HUES6 (cell line): ENCODE results near the gene IDS.
"Not testable (repeated sequence)": the region's sequence is repeated elsewhere in the genome, so short reads cannot be mapped to it uniquely, and the experiment has no call there.

Experiments used
- H3K27ac ChIP-seq: 2 replicates; pipeline ENCODE4 v1.7.0; 2013; ENCODE audit warnings: low read depth, mild to moderate bottlenecking, low read length, inconsistent platforms
- H3K27me3 ChIP-seq: 2 replicates; pipeline ENCODE4 v1.6.1; 2013; ENCODE audit warnings: low read length; ENCODE audit not compliant: control insufficient read depth, insufficient read depth
- H3K36me3 ChIP-seq: 2 replicates; pipeline ENCODE4 v1.6.1; 2013; ENCODE audit warnings: low read length; ENCODE audit not compliant: control insufficient read depth, insufficient read depth
- H3K4me1 ChIP-seq: 2 replicates; pipeline ENCODE4 v1.6.1; 2013; ENCODE audit warnings: low read length; ENCODE audit not compliant: control insufficient read depth, insufficient read depth
- H3K4me3 ChIP-seq: 2 replicates; pipeline ENCODE4 v1.5.1; 2013; ENCODE audit warnings: low read depth, low read length
- H3K9ac ChIP-seq: one replicate; pipeline ENCODE4 v1.6.1; 2013; ENCODE audit warnings: mild to moderate bottlenecking, low read length
- H3K9me3 ChIP-seq: 2 replicates; pipeline ENCODE4 v1.6.1; 2013; ENCODE audit warnings: low read depth, low read length; ENCODE audit not compliant: control insufficient read depth, insufficient read depth

The IDS gene

DNA sequence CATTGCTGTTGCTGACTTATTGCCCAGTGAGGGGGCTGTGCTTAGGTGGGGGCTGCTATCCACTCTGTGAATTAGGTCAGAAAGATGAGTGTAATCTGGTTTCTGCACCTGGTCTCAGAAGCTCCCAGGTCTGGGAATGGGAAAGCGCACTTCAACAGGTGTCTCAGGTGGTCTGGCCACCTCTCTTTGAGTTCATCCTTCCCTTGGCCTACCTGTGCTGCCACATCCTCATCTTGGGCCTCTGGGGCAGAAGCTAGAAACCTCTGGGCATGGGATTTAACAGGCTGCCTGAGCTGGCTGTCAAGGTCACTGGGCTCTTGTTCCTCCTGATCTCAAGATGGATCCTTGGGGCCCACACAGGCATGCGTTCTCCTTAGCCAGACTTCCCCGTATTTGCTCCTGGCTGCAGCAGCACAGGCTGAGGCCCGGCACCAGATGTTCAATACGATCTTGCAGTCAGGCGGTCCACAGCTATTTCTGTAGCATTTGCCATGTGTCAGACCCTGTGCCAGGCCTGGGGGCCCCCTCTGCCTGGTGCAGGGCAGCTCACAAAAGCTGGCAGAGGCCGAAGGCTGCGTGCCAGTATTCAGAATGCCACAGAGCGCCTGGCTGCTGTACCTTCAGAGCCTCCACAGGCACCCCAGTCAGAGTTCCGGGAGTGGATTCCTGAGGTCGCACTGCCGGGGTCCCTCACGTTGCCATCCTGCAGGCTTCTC is 21.4 kb upstream of the IDS start:
- not testable (repeated sequence) for H3K4me1 ChIP-seq, H3K9me3 ChIP-seq, H3K27me3 ChIP-seq, H3K9ac ChIP-seq, H3K36me3 ChIP-seq, H3K4me3 ChIP-seq
- H3K27ac ChIP-seq: peak overlapping the region; percentile 65; the same call in 1 of the 2 replicates

DNA sequence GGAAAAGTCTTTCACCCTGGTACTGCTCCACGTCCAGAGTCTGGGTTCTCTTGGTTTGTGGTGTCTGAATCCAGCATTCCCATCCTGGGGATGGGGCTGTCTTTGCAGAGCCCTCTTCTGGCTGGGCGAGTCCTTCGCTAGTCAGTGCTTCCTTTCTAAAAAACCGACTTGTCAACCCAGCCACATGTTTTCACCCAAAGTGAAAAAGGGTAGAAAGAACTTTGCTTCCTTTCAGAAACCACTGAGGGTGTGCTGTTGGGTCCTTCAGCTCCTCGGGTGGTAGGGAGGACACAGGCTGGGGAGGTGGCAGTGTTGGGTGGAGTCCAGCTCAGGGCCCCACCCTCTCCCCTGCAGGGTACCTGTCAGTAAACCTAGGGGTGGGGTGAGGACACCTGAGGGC is 20.8 kb upstream of the IDS start:
- H3K27me3 ChIP-seq, H3K9me3 ChIP-seq, H3K4me1 ChIP-seq, H3K36me3 ChIP-seq, H3K4me3 ChIP-seq: not testable (repeated sequence)
- Histone ChIP-seq H3K27ac (peak overlapping the region; percentile 65; the same call in 1 of the 2 replicates), H3K9ac (peak overlapping the region; percentile 55)

DNA sequence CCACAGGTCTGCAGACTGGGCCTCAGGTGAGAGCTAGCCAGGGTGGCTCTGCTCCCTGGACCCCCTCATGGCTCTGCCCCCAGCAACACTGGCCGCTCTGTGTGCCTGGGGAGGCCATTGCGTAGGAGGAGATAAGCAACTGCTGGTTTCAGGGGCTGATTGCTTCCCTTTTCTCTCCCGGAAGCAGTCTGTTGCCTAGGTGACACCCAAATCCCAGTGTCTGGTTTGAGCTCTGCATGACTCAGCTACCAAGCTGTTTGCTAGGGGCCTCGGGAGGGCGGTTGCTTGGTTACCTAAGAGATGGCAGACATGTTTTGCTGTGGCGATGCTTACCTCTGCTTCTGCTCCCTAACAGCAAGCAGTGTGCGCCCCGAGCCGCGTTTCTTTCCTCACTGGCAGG is 20.3 kb upstream of the IDS start:
- Histone ChIP-seq H3K27ac (peak overlapping the region; percentile 65; the same call in 1 of the 2 replicates), H3K9ac (peak overlapping the region; percentile 55)
- H3K4me1 ChIP-seq, H3K4me3 ChIP-seq, H3K9me3 ChIP-seq, H3K36me3 ChIP-seq, H3K27me3 ChIP-seq: not testable (repeated sequence)

DNA sequence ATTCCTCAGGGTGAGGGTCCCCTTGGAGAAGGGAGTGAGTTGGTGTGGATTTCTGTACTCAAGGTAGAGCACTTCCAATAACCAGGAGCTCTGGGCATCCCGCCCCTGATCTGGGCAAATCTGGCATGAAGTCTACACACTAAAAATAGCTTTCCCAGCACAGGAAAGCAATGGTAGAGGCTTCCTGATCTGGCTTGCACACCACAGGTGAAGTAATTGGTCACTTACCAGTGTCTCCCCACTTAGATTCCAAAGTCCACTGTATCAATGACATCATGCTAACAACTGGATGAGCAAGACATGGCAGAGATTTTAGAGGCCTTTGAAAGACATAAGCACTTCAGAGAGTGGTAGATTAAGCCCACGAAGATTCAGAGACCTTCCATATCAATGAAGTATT is 17.8 kb upstream of the IDS start:
- H3K27ac ChIP-seq: no peak overlapping the region
- H3K4me1 ChIP-seq: peaks cover 8% of the 10 kb centered on the region
- H3K27me3 ChIP-seq: peaks cover 5% of the 10 kb centered on the region; the same call in 1 of the 2 replicates
- H3K36me3 ChIP-seq: no peaks in the 10 kb centered on the region
- no peak overlapping the region for H3K4me3 ChIP-seq
- no peaks in the 10 kb centered on the region for H3K9me3 ChIP-seq
- no peak overlapping the region for H3K9ac ChIP-seq

DNA sequence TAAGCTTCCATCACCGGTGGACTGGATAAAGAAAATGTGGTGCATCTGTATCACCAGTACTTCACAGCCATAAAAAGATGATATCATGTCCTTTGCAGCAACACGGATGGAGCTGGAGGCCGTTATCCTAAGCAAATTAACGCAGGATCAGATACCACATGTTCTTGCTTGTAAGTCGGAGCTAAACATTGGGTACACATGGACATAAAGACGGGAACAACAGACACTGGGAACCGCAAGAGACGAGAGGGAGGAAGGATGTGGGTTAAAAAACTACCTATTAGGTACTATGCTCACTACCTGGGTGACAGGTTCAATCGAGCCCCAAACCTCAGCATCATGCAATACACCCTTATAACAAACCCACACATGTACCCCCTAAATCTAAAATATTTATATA is 16.3 kb upstream of the IDS start:
- Histone ChIP-seq H3K4me3 (no peak overlapping the region), H3K27ac (no peak overlapping the region), H3K27me3 (peaks cover 5% of the 10 kb centered on the region; the same call in 1 of the 2 replicates), H3K9me3 (no peaks in the 10 kb centered on the region), H3K4me1 (peaks cover 8% of the 10 kb centered on the region), H3K36me3 (no peaks in the 10 kb centered on the region), H3K9ac (no peak overlapping the region)

DNA sequence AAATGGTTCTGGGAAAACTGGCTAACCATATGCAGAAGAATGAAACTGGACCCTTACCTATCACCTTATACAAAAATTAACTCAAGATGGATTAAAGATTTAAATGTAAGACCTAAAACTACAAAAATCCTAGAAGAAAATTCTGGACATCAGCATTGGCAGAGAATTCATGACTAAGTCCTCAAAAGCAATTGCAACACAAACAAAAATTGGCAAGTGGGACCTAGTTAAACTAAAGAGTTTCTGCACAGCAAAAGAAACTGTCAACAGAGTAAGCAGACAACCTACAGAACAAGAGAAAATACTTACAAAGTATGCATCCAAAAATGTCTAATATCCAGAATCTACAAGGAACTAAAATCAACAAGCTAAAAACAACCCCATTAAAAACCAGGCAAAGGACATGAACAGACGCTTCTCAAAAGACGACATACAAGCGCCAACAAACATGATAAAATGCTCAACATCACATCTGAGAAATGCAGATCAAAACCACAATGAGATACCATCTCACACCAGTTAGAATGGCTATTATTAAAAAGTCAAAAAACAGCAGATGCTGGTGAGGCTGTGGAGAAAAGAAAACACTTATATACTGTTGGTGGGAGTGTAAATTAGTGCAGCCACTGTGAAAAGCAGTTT is 15.7 kb upstream of the IDS start:
- H3K27me3 ChIP-seq, H3K9me3 ChIP-seq, H3K36me3 ChIP-seq, H3K4me3 ChIP-seq, H3K4me1 ChIP-seq, H3K27ac ChIP-seq, H3K9ac ChIP-seq: not testable (repeated sequence)

DNA sequence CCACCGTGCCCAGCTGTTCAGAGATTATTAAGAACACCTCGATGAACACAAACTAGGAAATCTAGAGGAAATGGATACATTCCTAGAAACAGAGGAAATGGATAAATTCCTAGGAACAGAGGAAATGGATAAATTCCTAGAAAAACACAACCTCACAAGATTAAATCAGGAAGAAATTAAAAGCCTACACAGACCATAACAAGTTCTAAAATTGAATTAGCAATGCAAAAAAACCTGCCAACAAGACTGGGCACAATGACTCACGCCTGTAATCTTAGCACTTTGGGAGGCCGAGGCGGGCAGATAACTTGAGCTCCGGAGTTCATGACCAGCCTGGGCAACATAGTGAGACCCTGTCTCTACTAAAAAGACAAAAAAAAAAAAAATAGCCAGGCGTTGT is 13.1 kb upstream of the IDS start:
- H3K27me3 ChIP-seq: peaks cover 5% of the 10 kb centered on the region; the same call in 1 of the 2 replicates
- H3K4me1 ChIP-seq: no peaks in the 10 kb centered on the region; the same call in 1 of the 2 replicates
- H3K36me3 ChIP-seq: no peaks in the 10 kb centered on the region
- no peak overlapping the region for H3K4me3 ChIP-seq
- no peak overlapping the region for H3K27ac ChIP-seq
- no peak overlapping the region for H3K9ac ChIP-seq
- no peaks in the 10 kb centered on the region for H3K9me3 ChIP-seq

DNA sequence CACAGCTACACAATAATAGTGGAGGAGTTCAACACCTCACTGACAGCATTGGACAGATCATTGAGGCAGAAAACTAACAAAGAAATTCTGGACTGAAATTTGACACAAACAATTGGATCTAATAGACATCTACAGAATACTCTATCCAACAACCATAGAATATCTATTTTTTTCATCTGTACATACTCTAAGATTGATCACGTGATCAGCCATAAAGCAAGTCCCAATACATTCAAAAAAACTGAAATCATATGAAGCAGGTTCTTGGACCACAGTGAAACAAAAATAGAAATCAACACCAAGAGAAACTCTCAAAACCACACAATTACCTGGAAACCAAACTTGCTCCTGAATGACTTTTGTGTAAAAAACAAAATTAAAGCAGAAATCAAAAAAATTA is 12.2 kb upstream of the IDS start:
- Histone ChIP-seq H3K27ac (no peak overlapping the region), H3K4me1 (peaks cover 2% of the 10 kb centered on the region), H3K9ac (no peak overlapping the region), H3K27me3 (peaks cover 2% of the 10 kb centered on the region; the same call in 1 of the 2 replicates), H3K36me3 (no peaks in the 10 kb centered on the region), H3K9me3 (no peaks in the 10 kb centered on the region), H3K4me3 (no peak overlapping the region)

DNA sequence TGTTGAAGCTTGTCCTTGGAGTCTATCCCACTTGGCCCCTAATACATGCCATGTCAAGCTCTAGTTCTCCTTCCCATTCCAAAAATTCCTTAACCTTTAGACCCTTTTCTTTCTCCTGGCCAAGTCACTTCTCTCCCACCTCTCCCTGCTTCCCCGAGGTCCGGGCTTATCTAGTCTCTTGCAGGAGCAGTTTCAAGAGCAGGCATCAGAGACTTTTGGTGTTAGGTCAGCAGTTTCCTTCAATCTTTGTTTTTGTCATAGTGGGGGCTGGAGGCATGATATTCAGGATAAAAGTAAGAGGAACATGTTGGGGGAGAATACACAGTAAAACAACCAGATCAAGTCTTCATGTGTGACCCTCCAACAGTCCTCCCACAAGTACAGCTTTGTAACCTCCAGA is 11.5 kb upstream of the IDS start:
- H3K4me3 ChIP-seq: no peak overlapping the region
- H3K36me3 ChIP-seq: no peaks in the 10 kb centered on the region
- no peak overlapping the region for H3K9ac ChIP-seq
- no peak overlapping the region for H3K27ac ChIP-seq
- peaks cover 2% of the 10 kb centered on the region; the same call in 1 of the 2 replicates for H3K27me3 ChIP-seq
- no peaks in the 10 kb centered on the region for H3K9me3 ChIP-seq
- H3K4me1 ChIP-seq: peaks cover 6% of the 10 kb centered on the region

DNA sequence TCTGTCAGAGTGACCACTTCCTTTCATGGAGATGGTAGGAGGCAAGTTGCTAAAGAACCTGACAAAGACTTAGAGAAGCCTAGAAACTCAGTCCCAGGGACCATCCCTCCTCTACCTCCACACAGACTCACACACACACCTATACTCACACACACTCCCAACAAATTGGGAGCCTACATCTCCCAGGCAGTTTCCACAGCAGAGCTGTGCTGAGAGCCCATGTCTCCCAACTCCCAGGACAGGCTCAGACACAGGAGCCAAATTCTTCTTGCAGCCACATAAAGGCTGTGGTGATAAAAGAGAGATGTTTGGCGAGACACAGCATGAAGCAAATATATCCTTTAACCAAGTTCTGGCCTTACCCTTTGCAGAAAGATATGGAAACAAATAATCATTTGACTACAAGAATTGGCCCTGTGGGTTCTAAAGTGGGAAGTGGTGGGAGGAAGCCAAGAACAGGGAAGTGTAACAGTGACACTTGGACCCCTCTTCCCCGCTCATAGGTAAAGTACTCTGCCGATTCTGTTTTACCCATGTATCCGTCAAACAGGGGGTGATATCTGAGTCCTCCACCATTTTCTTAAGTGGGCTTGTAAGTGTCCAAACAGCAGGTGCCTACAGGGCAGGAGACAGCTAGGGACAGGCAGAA is 11.0 kb upstream of the IDS start:
- Histone ChIP-seq H3K4me3 (no peak overlapping the region), H3K36me3 (no peaks in the 10 kb centered on the region), H3K4me1 (peaks cover 11% of the 10 kb centered on the region), H3K9me3 (no peaks in the 10 kb centered on the region), H3K27ac (no peak overlapping the region), H3K9ac (no peak overlapping the region), H3K27me3 (no peaks in the 10 kb centered on the region; the same call in 1 of the 2 replicates)

DNA sequence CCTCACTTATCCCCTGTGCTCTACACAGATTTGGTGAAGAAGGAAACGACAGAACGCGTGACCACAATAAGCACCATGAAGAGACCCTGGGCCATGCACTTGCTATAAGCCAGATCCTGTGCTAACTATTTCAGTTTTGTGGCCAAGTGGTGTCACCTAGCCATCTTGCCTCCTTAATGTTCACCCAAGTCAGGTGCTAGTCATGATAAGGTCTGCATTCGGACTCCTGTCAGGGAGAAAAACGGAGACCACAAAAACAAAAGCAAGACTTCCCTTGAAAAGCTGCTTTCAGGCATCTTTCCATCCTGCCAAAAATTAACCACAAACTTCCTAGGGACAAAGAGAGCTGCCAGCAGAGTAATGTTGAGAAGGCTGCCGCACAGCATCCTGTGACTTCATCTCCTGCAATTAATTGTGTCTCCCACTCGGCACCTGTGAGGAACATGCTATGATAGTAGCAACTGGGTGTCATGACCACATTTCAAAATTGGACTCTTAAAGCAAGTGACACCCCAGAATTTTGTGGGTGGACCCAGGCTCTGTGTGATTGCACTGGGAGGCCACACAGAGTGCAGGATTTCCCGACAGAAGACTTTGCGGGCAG is 8.8 kb upstream of the IDS start:
- H3K36me3 ChIP-seq: no peaks in the 10 kb centered on the region
- H3K9me3 ChIP-seq: no peaks in the 10 kb centered on the region
- H3K4me1 ChIP-seq: peaks cover 32% of the 10 kb centered on the region; the same call in 1 of the 2 replicates
- peaks cover 7% of the 10 kb centered on the region; the same call in 1 of the 2 replicates for H3K27me3 ChIP-seq
- no peak overlapping the region for H3K27ac ChIP-seq
- H3K9ac ChIP-seq: no peak overlapping the region
- H3K4me3 ChIP-seq: no peak overlapping the region
